COLO668 (cell line): Measurements from ENCODE around the gene GPR37L1.

Source experiments
- DNase-seq: peaks from one replicate; lab custom pipeline; 2025; ENCODE audit not compliant: unreplicated experiment; lab: John Stamatoyannopoulos, UW

The GPR37L1 gene

GRCh38 chr1:202154148-202154765 is 31.5 kb downstream of the GPR37L1 start:
- no peak for DNase-seq

- DNase-seq = peak; percentile 57
Measured at GRCh38 chr1:202154766-202155477, 32.2 kb downstream of the GPR37L1 start.

GRCh38 chr1:202155478-202156021 is 32.8 kb downstream of the GPR37L1 start:
- peak; percentile 37 for DNase-seq

GRCh38 chr1:202156590-202156989 is 33.9 kb downstream of the GPR37L1 start:
- DNase-seq = no peak

- no peak for DNase-seq
Measured at GRCh38 chr1:202157945-202158344, 35.2 kb downstream of the GPR37L1 start.

- no peak for DNase-seq
Measured at GRCh38 chr1:202158810-202159533, 36.3 kb downstream of the GPR37L1 start.

GRCh38 chr1:202159534-202160371 is 37.0 kb downstream of the GPR37L1 start:
- DNase-seq = no peak

GRCh38 chr1:202160377-202160940 is 37.7 kb downstream of the GPR37L1 start, which contains the start of gene PTPN7:
PTPN7 (minus strand) TSS chr1:202160602; CDS start chr1:202159402, 1,200 bp downstream.
- DNase-seq = no peak

GRCh38 chr1:202161151-202162046 is 38.7 kb downstream of the GPR37L1 start:
- no peak for DNase-seq

GRCh38 chr1:202162047-202162417 is 39.3 kb downstream of the GPR37L1 start:
- no peak for DNase-seq

- DNase-seq = no peak
Measured at GRCh38 chr1:202162418-202163280, 39.9 kb downstream of the GPR37L1 start.

GRCh38 chr1:202163281-202164270 is 40.9 kb downstream of the GPR37L1 start:
- DNase-seq = no peak

- no peak for DNase-seq
Measured at GRCh38 chr1:202164271-202165037, 41.7 kb downstream of the GPR37L1 start.

- no peak for DNase-seq
Measured at GRCh38 chr1:202165267-202165941, 42.7 kb downstream of the GPR37L1 start.

GRCh38 chr1:202165942-202166843 is 43.5 kb downstream of the GPR37L1 start:
- no peak for DNase-seq
